Tibial nerve (tissue), 4 donors: ENCODE data around the gene PLCG2.

Experiments
- EP300 ChIP-seq, 2 donors: sonication (generic); formaldehyde crosslinking; IDR thresholded peaks; one replicate each; pipeline ENCODE4 v1.6.1; 2017; ENCODE audit warnings: antibody characterized with exemption in 2 of 2, mild to moderate bottlenecking in 1 of 2
- POLR2A ChIP-seq, 2 donors: fragments of 450-650 bp; IDR thresholded peaks; one replicate each; pipeline ENCODE4 v1.6.1; 2017; ENCODE audit warnings: antibody characterized with exemption in 2 of 2, mild to moderate bottlenecking in 2 of 2, moderate library complexity in 2 of 2
- TF ChIP-seq, protein P1 (sequence below), 5 experiments: fragments of 200-600 bp in 3 of 5; fragments of 450-650 bp in 2 of 5; sonication (generic) in 3 of 5; IDR thresholded peaks; one replicate each; pipeline ENCODE4 v1.5.1; 2016 to 2019; ENCODE audit warnings: antibody characterized with exemption in 5 of 5, mild to moderate bottlenecking in 3 of 5, moderate library complexity in 2 of 5

GRCh38 chr16:81836279-81837054 is 57.4 kb downstream of the PLCG2 start:
- TF ChIP-seq, protein P1, sequence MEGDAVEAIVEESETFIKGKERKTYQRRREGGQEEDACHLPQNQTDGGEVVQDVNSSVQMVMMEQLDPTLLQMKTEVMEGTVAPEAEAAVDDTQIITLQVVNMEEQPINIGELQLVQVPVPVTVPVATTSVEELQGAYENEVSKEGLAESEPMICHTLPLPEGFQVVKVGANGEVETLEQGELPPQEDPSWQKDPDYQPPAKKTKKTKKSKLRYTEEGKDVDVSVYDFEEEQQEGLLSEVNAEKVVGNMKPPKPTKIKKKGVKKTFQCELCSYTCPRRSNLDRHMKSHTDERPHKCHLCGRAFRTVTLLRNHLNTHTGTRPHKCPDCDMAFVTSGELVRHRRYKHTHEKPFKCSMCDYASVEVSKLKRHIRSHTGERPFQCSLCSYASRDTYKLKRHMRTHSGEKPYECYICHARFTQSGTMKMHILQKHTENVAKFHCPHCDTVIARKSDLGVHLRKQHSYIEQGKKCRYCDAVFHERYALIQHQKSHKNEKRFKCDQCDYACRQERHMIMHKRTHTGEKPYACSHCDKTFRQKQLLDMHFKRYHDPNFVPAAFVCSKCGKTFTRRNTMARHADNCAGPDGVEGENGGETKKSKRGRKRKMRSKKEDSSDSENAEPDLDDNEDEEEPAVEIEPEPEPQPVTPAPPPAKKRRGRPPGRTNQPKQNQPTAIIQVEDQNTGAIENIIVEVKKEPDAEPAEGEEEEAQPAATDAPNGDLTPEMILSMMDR (IDR thresholded peaks at IDR 0.05): no peak
- TF ChIP-seq POLR2A (IDR thresholded peaks at IDR 0.05): no peak
- TF ChIP-seq EP300 (IDR thresholded peaks at IDR 0.05): no peak
